HepG2 (cell line): ENCODE results near the gene ZC3H4. TPM values are rescaled to one million over a fixed set of nuclear protein-coding genes. Genes with fewer than 3 reads are reported as not detected.

Source experiments
- FOSL2 ChIP-seq: sonication (generic); formaldehyde crosslinking; IDR thresholded peaks from 2 replicates; pipeline ENCODE4 v1.4.0; 2020; ENCODE audit warnings: missing genetic modification reagents
- ISX ChIP-seq: sonication (generic); formaldehyde crosslinking; conservative IDR thresholded peaks from 2 replicates; pipeline ENCODE4 v1.5.0; 2020; ENCODE audit warnings: missing genetic modification reagents
- NRL ChIP-seq: sonication (generic); formaldehyde crosslinking; IDR thresholded peaks from 2 replicates; pipeline ENCODE4 v1.5.0; 2020; ENCODE audit warnings: missing genetic modification reagents, mild to moderate bottlenecking, moderate library complexity, borderline replicate concordance
- PITX1 ChIP-seq: sonication (generic); formaldehyde crosslinking; IDR thresholded peaks from 2 replicates; pipeline ENCODE4 v1.5.1; 2020; ENCODE audit warnings: mild to moderate bottlenecking, missing genetic modification reagents
- PRDM10 ChIP-seq: sonication (generic); formaldehyde crosslinking; IDR thresholded peaks from 2 replicates; pipeline ENCODE4 v1.4.0; 2020; ENCODE audit warnings: low read depth, missing genetic modification reagents
- ZNF235 ChIP-seq: sonication (generic); formaldehyde crosslinking; IDR thresholded peaks from 2 replicates; pipeline ENCODE4 v1.8.1; 2023; ENCODE audit warnings: mild to moderate bottlenecking, missing genetic modification reagents, borderline replicate concordance
- polyA plus RNA-seq, 8 experiments: library from polyadenylated mRNA; depleted of rRNA in 3 of 8; stranded (reverse) in 7 of 8; unstranded in 1 of 8; fragments of >200 nt; fragmentation: Illumina TruSeq in 4 of 8; extraction: Trizol in 4 of 8; gene quantifications; 2 replicates each; pipeline versions ENCODE4 v1.2.1 to v1.2.3, GENCODE V29; 2011 to 2016; ENCODE audit warnings: low read depth in 4 of 8, missing spikeins in 1 of 8, mixed read lengths in 1 of 8; ENCODE audit not compliant: insufficient read depth in 1 of 8
- total RNA-seq, 5 experiments: library from RNA; depleted of rRNA; stranded (reverse); fragments of >200 nt; fragmentation: Illumina TruSeq; extraction: Trizol; gene quantifications; 2 replicates each; pipeline ENCODE4 v1.2.3, GENCODE V29; 2016; ENCODE audit warnings: low read depth in 1 of 5
- TF ChIP-seq, protein P1 (sequence below): sonication (generic); formaldehyde crosslinking; IDR thresholded peaks from 2 replicates; pipeline ENCODE4 v1.4.0; 2020; ENCODE audit warnings: mild to moderate bottlenecking, low read depth, missing genetic modification reagents
- TF ChIP-seq, protein P2 (sequence below): sonication (generic); formaldehyde crosslinking; IDR thresholded peaks from one replicate; pipeline ENCODE4 v1.5.1; 2020; ENCODE audit warnings: mild to moderate bottlenecking, missing genetic modification reagents; ENCODE audit errors: not compliant biosample characterization
- TF ChIP-seq, protein P3 (sequence below): sonication (generic); formaldehyde crosslinking; conservative IDR thresholded peaks from 2 replicates; pipeline ENCODE4 v1.8.0; 2022; ENCODE audit warnings: mild to moderate bottlenecking, moderate library complexity, missing genetic modification reagents
- TF ChIP-seq, protein P4 (sequence below): sonication (generic); formaldehyde crosslinking; IDR thresholded peaks from 2 replicates; pipeline ENCODE4 v1.8.1; 2023; ENCODE audit warnings: mild to moderate bottlenecking, missing genetic modification reagents

Gene ZC3H4
- total and polyA plus RNA-seq, 2 of the 13 experiments (the other 11 are each of a cell fraction or from before 2014, with no cell fraction given) = 1.8 to 10.7 TPM

GRCh38 chr19:47096100-47096704 lies 17.4 kb downstream of the ZC3H4 start (continued):
- TF ChIP-seq, protein P1, sequence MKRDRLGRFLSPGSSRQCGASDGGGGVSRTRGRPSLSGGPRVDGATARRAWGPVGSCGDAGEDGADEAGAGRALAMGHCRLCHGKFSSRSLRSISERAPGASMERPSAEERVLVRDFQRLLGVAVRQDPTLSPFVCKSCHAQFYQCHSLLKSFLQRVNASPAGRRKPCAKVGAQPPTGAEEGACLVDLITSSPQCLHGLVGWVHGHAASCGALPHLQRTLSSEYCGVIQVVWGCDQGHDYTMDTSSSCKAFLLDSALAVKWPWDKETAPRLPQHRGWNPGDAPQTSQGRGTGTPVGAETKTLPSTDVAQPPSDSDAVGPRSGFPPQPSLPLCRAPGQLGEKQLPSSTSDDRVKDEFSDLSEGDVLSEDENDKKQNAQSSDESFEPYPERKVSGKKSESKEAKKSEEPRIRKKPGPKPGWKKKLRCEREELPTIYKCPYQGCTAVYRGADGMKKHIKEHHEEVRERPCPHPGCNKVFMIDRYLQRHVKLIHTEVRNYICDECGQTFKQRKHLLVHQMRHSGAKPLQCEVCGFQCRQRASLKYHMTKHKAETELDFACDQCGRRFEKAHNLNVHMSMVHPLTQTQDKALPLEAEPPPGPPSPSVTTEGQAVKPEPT (CRISPR knock-in tag) = no peak
- TF ChIP-seq PITX1 (CRISPR knock-in tag) (peak; percentile 84), FOSL2 (CRISPR knock-in tag) (peak; percentile 72), NRL (CRISPR knock-in tag) (0 out of 2 replicates have a peak, but pooled peaks have one; percentile 26), ZNF235 (no peak), PRDM10 (CRISPR knock-in tag) (peak; percentile 88), ISX (CRISPR knock-in tag) (no peak)
- TF ChIP-seq, protein P2, sequence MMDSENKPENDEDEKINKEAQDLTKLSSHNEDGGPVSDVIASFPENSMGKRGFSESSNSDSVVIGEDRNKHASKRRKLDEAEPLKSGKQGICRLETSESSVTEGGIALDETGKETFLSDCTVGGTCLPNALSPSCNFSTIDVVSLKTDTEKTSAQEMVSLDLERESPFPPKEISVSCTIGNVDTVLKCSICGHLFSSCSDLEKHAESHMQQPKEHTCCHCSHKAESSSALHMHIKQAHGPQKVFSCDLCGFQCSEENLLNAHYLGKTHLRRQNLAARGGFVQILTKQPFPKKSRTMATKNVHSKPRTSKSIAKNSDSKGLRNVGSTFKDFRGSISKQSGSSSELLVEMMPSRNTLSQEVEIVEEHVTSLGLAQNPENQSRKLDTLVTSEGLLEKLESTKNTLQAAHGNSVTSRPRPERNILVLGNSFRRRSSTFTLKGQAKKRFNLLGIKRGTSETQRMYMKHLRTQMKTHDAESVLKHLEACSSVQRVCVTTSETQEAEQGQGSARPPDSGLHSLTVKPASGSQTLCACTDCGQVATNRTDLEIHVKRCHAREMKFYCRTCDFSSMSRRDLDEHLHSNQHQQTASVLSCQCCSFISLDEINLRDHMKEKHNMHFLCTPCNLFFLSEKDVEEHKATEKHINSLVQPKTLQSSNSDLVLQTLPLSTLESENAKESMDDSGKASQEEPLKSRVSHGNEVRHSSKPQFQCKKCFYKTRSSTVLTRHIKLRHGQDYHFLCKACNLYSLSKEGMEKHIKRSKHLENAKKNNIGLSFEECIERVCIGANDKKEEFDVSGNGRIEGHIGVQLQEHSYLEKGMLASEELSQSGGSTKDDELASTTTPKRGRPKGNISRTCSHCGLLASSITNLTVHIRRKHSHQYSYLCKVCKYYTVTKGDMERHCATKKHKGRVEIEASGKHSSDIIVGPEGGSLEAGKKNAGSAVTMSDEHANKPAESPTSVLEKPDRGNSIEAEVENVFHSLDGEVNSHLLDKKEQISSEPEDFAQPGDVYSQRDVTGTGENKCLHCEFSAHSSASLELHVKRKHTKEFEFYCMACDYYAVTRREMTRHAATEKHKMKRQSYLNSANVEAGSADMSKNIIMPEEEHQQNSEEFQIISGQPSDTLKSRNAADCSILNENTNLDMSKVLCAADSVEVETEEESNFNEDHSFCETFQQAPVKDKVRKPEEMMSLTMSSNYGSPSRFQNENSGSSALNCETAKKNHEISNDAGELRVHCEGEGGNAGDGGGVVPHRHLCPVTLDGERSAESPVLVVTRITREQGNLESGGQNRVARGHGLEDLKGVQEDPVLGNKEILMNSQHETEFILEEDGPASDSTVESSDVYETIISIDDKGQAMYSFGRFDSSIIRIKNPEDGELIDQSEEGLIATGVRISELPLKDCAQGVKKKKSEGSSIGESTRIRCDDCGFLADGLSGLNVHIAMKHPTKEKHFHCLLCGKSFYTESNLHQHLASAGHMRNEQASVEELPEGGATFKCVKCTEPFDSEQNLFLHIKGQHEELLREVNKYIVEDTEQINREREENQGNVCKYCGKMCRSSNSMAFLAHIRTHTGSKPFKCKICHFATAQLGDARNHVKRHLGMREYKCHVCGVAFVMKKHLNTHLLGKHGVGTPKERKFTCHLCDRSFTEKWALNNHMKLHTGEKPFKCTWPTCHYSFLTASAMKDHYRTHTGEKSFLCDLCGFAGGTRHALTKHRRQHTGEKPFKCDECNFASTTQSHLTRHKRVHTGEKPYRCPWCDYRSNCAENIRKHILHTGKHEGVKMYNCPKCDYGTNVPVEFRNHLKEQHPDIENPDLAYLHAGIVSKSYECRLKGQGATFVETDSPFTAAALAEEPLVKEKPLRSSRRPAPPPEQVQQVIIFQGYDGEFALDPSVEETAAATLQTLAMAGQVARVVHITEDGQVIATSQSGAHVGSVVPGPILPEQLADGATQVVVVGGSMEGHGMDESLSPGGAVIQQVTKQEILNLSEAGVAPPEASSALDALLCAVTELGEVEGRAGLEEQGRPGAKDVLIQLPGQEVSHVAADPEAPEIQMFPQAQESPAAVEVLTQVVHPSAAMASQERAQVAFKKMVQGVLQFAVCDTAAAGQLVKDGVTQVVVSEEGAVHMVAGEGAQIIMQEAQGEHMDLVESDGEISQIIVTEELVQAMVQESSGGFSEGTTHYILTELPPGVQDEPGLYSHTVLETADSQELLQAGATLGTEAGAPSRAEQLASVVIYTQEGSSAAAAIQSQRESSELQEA = no peak
- TF ChIP-seq, protein P3, sequence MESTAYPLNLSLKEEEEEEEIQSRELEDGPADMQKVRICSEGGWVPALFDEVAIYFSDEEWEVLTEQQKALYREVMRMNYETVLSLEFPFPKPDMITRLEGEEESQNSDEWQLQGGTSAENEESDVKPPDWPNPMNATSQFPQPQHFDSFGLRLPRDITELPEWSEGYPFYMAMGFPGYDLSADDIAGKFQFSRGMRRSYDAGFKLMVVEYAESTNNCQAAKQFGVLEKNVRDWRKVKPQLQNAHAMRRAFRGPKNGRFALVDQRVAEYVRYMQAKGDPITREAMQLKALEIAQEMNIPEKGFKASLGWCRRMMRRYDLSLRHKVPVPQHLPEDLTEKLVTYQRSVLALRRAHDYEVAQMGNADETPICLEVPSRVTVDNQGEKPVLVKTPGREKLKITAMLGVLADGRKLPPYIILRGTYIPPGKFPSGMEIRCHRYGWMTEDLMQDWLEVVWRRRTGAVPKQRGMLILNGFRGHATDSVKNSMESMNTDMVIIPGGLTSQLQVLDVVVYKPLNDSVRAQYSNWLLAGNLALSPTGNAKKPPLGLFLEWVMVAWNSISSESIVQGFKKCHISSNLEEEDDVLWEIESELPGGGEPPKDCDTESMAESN = peak; percentile 64; the same call in 1 of the 2 replicates
- TF ChIP-seq, protein P4, sequence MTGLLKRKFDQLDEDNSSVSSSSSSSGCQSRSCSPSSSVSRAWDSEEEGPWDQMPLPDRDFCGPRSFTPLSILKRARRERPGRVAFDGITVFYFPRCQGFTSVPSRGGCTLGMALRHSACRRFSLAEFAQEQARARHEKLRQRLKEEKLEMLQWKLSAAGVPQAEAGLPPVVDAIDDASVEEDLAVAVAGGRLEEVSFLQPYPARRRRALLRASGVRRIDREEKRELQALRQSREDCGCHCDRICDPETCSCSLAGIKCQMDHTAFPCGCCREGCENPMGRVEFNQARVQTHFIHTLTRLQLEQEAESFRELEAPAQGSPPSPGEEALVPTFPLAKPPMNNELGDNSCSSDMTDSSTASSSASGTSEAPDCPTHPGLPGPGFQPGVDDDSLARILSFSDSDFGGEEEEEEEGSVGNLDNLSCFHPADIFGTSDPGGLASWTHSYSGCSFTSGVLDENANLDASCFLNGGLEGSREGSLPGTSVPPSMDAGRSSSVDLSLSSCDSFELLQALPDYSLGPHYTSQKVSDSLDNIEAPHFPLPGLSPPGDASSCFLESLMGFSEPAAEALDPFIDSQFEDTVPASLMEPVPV (CRISPR knock-in tag) = no peak; the same call in 1 of the 2 replicates
